Activated T-cell treated with anti-CD3 and anti-CD28 coated beads for 1 hour (primary cell): ENCODE measurements around the gene PCCB.
"Not testable (repeated sequence)": the region's sequence is repeated elsewhere in the genome, so short reads cannot be mapped to it uniquely, and the experiment has no call there.

Experiments
- DNase-seq: peaks from one replicate; pipeline ENCODE4 v3.0.0-alpha.2; 2020; ENCODE audit warnings: low read depth

PCCB gene

DNA sequence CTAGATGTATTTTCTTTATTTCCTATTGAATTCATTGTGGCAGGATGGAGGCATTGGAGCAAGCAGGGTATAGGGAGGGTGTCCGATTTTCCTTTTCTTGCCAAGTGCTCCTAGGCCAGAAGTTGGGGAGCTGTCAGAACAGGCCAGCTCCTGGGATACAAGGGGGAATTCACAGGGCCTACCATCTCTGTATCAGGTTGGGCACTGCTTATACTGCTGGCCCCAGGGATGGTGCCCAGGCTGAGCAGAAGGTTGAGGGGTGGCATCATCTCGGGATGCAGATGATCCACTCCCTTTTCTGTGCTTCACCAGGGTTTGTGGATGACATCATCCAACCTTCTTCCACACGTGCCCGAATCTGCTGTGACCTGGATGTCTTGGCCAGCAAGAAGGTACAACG lies 79.5 kb downstream of the PCCB start:
- DNase-seq, result no peak

DNA sequence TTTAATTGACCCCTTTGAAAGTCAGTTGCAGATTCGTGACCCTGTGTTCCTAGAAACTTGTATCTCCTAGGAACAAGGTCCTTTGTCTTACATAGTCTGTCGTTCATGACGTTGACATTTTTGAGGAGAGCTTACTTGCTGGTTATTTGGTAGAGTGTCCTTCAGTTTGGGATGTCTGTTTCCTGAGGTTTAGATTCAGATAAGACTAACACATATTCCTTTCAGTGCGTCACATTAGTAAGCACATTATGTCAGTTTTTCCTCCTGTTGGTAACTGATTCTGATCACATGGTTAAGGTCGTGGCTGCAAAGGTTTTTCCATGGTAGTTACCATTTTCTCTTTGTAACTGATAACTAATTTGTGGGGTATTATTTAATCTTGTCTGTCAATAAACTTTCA lies 80.8 kb downstream of the PCCB start:
- no peak for DNase-seq

DNA sequence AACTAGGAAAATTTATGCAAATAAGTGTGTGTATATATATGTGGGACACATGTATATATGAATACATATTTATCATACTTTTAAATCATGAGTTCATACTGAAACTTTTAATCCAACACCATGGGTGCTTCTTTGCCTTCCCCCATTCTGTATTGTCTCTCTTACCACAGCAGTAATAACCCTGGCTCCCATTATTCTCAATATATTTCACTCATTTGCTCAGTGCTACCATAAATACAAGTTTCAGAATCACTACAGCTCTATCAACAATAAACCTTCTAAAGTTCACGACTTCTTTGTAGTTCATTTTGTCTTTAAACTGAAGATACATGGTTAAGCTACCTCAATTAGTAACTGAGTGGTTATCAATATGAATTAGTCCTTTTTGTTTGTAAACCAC lies 82.2 kb downstream of the PCCB start:
- DNase-seq, result no peak

DNA sequence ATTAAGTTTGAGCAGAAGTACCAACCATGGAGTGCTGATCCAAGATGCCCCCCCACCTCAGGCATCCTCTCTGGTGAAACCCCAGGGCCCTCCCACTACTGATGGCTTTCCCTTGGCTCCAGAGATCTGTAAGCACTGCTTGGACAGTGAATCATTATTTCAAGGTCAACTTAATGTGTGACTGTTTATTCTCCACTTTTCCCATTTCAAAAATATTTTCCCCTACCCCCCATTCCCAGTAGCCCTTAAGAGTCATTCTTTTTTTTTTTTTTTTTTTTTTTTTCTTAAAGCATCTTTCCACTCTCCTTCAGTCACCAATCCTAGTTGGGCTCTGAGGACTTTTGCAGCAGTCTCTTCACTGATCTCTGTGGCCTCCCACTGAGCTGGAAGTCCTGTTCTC lies 82.6 kb downstream of the PCCB start:
- DNase-seq, result no peak

DNA sequence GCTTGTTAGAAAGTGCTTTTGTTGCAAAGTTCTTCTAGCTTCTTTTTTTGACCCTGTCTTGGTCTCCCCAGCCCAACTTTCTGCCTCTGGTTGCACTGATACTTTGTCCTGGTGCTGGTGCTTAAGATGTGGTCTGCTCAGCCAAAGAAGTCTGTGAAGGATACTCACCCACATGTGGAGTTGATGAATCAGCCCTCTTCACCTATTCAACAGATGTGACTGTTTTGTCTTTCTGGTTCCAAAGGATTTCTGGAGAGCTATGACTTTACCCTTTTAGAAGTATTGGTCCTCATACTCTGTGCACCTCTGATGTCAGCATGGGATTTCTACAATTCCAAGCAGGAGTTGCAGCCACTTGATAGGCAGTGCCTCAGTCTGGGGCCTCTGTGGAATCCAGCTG lies 84.1 kb downstream of the PCCB start:
- DNase-seq, result no peak

DNA sequence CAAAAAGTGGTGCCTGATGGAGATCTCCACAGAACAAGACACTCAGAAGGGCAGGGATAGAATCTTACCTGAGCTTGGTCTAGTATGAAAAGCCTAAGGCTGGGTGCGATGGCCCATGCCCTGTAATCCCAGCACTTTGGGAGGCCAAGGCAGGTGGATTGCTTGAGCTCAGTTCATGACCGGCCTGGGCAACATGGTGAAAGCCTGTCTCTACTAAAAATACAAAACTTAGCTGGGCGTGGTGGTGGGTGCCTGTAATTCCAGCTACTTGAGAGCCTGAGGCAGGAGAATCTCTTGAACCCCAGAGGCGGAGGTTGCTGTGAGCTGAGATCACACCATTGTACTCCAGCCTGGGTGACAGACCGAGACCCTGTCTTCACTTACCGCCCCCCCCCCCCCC lies 84.6 kb downstream of the PCCB start:
- not testable (repeated sequence) for DNase-seq

DNA sequence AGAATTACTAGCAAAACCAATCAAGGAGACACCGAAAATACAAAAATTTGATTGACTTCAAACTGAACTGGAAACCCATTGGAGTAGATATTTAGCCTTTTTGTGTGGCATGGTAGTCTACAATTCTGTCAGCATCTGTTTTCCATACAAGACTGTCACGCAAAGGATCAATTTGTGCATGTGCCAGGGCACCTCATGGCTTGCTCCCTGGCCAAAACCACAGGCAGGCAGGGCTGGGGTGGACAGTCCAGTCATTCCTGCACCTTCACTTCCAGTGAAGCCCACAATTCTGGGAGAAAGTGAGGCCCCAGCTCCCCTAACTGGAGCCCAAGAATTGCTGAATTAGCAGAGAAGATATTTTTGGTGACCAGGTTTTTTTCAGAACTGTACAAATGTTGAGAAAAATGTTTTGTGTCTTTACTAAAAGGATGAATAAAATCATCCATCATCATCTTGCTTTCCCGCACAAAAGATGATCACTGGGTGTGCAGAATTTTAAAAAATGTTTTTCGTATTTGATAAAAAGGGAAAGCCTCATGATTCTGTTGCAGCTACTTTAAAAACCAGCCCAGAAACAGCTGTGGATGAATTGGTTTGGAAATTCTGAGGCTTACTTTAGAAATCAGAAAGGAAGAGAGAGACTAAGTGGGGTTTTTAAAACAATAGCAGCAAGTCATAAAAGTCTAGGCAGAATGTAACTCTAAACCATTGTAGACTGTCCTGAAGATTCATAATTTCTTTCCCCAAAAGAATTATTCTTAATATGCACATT lies 86.4 kb downstream of the PCCB start:
- no peak for DNase-seq

DNA sequence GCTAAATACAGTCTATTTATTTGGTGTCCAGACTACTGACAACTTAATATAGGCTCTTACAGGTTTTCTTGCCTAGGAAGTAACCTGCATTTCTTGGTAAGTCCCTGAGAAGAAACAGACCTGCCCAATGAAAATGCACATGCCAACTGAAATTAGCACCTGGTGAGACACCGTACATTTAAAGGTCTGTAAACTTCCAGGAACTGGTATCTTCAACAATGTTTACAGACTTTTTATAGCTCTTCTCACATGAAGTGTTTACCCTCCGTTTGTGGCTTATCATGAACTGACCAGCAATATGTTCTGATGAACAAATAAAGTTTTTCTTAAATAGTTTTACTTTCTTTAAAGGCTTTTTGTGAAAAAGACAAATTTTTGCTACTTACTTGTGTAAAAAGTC lies 93.3 kb downstream of the PCCB start:
- DNase-seq, result no peak

DNA sequence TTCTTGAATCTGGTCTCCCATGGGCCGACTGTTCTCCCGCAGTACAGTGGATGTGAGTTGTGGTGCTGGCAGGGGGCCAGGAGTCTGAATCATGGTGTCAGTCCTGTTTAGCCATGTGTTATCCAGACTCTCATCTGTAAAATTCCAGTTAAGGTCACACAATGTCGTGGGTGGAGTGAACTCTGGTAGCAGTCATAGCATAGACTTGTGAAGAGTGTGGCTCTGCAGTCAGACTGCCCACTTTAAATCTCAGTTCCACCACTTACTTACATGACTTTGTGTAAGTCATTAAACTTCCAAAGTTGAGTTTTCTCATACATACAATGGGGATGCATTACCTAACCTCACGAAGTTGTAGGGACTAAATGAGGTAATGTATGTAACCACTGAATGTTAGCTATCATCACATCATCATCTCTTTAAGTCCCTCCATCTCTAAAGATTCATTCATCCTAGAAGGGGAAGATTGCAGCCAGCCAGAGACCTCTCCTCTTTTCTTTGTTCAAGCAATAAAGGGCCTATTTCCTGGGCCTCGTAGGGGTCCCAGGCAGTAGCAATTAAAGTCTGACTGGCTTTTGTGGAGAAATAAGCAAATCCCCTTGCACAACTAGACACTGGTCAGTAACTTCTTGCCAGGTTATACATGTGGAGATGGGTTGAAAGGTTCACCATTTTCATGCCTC lies 93.9 kb downstream of the PCCB start:
- no peak for DNase-seq

DNA sequence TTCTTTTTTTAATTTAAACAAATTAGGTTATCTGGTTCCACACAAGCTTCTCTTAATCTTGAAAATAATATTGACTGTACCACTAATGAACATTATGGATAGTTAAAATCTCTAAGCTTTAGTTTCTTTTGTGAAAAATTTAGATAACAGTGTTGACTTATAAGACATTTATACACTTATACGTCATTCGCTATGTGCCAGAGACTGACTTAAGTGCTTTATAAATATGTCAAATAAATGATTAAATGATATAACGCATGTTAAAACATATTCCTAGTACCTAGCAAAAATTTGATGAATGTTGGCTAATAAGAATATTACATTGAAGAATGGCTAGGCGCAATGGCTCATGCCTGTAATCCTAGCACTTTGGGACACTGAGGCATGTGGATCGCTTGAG lies 96.3 kb downstream of the PCCB start:
- no peak for DNase-seq

DNA sequence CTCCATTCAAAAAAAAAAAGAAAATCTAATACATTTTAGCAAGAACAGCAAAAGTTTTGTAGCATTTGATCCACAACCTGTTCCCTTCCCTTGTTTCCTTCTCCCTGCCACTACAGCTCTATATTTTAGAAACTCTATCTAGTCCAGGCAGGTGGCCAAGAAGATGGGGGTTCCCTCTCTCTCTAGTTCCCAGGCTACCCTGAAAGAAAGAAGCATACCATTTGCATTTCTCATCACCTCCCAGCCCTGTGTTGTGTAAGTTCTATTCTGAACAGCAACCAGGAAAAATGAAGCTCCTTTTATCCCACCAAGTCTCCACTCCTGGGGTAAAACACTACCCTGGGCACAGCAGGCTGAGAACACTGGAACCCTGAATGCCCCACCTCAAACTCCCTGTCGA lies 100.0 kb downstream of the PCCB start:
- DNase-seq, result no peak

DNA sequence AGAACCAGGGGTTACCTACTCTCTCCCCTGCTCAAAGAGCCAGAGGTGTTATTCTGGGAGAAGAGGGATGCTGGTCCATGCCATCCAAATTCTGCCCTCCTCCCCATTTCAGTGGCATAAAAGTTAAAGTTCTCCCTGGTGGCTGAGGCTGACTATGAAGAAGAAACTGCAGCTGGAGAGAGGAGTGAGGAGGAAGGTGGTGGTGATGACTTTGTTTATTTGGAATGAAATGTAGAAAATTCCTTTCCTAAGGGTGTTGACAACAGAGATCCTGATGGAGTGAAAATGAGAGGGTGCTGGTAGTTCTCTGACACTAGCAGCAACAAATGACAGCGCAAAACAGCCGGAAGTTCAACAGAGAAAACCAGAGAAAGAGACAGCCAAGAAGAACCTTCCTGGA lies 100.4 kb downstream of the PCCB start:
- DNase-seq, result no peak

DNA sequence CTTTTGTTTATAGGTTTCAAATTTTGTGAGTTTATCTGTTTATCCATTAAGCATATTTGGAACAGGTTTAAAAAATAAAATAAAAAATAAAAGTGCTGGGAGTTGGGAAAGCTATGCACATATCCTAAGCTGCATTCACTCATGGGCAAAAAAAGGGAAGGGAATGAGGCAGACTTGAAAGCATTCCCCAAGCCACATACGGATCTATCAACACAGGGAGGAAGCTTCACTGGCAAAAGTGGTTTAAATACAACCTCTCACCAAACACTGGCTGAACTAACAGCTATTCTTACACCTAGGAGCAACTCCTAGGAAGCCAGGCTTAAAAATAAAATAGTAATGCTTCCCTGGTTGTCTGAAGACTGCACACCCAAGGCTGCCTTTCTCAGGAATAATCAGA lies 101.2 kb downstream of the PCCB start:
- DNase-seq, result no peak

DNA sequence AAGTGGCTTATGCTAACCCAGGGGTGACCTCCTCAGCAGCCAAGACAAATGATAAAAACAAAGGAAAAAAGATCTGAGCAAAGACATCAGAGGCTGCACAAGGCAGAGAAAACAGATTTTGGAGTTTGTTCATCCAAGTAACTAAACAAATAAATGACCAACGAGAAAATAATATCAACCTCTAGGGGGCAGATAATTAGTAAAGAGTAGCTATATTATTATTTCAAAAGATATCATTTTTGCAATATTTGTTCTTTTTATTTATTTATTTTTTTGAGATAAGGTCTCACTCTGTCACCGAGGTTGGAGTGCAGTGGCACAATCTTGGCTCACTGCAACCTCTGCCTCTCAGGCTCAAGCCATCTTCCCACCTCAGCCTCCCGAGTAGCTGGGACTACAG lies 101.8 kb downstream of the PCCB start:
- no peak for DNase-seq

DNA sequence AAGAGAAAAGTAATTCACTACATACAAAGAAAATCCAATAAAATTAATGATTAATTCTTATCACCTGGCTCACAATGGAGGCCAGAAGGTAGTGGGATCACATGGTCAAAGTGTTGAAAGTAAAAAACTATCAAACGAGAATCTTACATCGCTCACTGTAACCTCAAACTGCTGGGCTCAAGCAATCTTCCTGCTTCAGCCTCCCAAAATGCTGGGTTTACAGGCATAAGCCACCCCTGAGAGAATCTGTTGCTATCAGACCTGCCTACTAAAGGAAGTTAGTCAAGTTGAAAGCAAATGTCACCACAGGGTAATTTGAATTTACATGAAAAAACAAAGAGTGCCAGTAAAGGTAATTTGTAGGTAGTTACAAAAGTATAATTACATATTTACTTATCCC lies 103.3 kb downstream of the PCCB start:
- DNase-seq, result no peak

DNA sequence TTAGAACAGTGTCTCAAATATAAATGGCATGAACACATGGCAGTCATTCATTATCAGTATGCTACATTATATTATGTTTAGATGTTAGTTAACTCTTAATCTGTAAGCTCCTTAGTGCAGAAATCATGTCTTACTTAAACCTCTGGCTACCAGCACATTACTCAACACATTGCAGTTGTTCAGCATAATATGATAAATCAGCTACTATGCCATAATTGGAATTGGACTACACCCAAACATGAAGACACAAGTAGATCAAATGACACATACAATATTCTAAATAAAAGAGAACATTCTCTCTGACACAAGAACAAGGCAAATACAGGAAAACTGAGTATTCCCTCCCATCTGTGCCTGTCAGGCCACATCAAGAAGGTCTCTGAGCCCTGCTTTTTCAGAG lies 116.1 kb downstream of the PCCB start:
- no peak for DNase-seq

DNA sequence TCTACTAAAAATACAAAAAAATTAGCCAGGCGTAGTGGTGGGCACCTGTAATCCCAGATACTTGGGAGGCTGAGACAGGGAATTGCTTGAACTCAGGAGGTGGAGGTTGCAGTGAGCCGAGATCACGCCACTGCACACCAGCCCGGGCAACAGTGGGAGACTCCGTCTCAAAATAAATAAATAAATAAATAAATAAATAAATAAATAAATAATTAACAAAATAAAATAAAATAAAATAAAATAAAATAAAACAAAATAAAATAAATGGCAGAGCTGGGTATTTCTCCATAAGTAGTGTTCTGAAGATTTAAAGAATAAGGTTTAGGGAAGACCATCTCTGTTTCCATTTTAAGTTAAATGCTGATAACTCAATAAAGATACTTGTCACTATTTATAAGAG lies 125.7 kb downstream of the PCCB start:
- DNase-seq, result not testable (repeated sequence)

DNA sequence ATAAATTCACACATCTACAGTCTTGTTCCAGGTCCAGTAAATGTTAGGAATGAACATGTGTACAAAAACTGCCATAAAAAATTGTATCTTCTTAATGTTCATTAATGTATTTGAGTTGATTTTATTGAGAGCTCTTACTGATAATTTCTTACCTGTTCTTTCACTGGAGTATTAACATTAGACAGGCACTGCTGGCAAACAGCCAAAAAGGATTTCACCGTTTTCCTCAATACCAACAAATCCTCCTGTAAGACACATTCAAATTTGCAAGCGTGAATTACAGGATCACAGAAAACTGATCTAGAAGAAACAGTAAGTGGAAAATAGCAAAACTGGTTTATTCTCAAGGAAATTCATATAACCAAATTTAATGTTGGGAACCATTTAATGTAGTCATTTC lies 127.4 kb downstream of the PCCB start:
- DNase-seq, result no peak

DNA sequence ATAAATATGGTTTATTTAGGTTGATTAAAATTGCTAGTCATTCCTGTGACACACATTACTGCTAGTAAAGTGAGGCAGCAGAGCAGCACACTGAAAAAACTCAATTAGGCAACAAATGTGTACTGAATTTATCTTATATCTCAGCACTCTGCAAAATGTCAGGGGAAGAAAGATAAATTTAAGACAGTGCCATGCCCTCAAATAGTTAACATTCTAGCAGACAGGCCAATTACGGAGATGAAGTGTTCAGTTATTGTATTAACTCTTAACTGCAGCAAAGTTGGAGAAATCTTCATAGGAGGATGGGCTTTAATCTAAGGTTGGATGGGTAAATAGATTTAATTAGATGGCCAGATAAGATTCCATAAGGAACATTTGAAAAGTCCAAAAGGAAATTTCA lies 127.9 kb downstream of the PCCB start:
- no peak for DNase-seq
